ENCODE measurements around the gene RSAD1.

RSAD1 gene

GRCh38 chr17:50464736-50465135 is 13.9 kb upstream of the RSAD1 start:
- H3K27ac ChIP-seq, result no peak overlapping the region
- TF ChIP-seq ZFX (IDR thresholded peaks at IDR 0.05), result no peak
- TF ChIP-seq CTCF (conservative IDR thresholded peaks at IDR 0.05), result no peak

DNA sequence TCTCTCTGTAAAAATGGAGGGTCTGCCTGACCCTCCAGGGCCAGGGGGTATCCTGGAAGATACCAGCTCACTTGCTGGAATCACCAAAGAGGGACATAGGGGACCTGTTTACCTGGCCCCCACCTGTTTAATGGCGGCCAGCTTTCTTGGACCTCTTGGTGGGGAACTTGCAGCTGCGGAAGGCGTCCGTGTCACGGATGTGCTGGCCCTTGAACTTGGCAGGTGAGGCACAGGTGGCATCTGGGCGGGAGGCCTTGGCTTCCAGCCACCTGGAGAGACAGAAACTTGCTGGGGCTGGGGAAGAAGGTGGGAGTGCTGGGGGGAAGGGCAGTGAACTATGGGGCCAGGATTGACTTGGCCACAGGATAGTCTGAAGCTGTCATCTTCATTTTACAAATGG is 13.5 kb upstream of the RSAD1 start:
- TF ChIP-seq CTCF (conservative IDR thresholded peaks at IDR 0.05) (no peak), ZFX (IDR thresholded peaks at IDR 0.05) (no peak)
- no peak overlapping the region for H3K27ac ChIP-seq

DNA sequence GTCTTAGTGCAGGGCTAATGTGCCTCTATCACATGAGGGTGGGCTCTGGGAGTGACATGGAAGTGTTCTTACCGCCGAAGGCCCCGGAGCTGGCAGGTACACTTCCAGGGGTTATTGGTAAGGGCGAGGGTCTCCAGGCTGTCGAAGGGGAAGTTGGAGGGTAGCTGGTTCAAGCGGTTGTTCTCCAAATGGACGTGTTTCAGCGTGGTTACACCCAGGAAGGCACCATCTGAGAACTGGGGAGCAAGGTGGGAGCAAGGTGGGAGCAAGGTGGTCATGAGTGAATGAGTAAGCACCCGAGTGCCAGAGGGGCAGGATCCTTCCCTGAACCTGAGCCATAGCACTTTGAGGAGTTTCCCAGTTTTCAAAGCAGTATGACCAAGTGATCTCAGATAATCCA is 13.0 kb upstream of the RSAD1 start:
- H3K27ac ChIP-seq, result no peak overlapping the region
- no peak for TF ChIP-seq ZFX (IDR thresholded peaks at IDR 0.05)

DNA sequence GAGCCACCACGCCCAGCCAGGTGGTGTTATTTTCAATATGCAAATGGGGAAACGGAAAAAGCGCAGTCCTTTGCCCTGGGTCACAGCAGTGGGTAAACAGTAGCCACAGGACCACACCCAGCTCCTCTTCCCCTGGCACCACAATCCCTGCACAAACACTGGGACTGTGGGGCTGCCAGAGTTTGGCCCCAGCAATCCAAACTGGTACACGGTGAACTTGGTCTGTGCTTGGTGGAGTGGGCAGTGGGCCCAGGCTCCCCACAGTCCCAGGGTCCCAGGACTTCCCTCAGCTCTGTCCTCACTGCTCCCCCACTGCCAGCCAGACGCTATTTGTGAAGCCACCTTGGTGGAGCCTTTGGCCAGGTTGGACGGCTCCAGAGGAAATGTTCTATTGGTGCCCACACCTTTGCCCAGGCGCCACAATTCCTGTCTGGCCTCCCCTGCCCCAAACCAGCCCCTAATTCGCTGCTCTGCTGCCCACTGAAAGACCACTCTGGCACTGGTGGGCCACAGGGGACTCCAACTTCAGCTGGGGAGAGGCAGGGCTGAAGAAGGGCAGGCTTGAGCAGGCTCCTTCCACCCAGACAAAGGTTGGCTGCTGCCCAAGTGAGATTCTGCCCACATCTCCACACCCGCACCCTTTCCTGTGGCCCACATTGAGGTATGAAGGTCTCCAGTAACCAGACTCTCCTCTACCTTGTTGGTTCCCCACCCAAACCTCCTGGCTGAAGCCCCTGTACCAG is 12.1 kb upstream of the RSAD1 start:
- TF ChIP-seq ZFX (IDR thresholded peaks at IDR 0.05), result no peak
- no peak for TF ChIP-seq CTCF (conservative IDR thresholded peaks at IDR 0.05)
- H3K27ac ChIP-seq, result peak overlapping the region; percentile 46

GRCh38 chr17:50467114-50467854 is 11.4 kb upstream of the RSAD1 start:
- H3K27ac ChIP-seq, result peak overlapping the region; percentile 46
- TF ChIP-seq CTCF (conservative IDR thresholded peaks at IDR 0.05) (no peak), ZFX (IDR thresholded peaks at IDR 0.05) (no peak)

- TF ChIP-seq CTCF (conservative IDR thresholded peaks at IDR 0.05) (no peak), ZFX (IDR thresholded peaks at IDR 0.05) (no peak)
- no peak overlapping the region for H3K27ac ChIP-seq
These were observed 10.8 kb upstream of the RSAD1 start for GRCh38 chr17:50467855-50468303.

DNA sequence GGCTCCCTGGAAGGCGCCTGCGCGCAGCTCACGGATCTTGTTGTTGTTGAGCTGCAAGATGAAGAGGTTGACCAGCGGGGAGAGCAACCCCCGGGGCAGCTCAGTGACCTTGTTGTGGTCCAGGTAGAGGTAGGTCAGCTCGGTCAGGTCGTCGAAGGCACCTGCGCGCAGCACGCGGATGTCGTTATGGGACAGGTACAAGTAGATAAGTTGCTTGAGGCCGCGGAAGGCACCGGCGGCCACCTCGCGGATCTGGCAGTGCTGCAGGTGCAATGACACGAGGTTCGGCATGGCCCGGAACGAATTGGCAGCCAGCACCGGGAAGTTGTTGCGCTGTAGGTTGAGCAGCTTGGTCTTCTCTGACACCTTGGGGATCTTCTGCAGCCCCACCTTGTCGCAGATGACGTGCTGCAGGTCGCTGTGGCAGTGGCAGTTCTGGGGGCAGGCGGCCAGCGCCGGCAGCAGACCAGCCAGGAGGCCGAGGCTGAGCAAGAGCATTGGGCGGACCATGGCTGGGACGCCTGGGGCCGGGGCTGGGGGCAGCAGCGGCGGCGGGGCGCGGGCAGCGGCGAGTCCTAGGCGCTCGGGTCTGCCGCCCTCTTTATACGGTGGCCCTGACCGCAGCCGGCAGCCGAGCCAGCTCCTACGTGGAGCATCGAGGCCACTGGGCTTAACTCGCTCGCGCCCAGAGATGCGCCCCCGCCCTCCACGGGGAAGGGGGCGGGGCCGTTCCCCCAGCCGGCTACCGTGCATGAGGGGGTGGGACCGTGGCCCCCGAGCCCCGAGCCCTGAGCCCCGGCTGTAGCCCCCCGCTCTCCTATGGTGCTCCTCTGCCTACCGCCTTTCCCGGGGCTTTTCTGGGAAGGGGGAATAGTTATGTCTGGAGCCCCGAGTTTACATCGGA is 10.1 kb upstream of the RSAD1 start, which contains the start of gene CHAD:
CHAD (minus strand) TSS at position 577 of the 904 bp plus-strand sequence; CDS start at position 510, 67 bp downstream.
- no peak for TF ChIP-seq ZFX (IDR thresholded peaks at IDR 0.05)
- no peak for TF ChIP-seq CTCF (conservative IDR thresholded peaks at IDR 0.05)
- no peak within 1 kb of the TSS for H3K27ac ChIP-seq

Measured in C4-2B (cell line).